ENCODE data around the gene DGKZ. TPM values are rescaled to one million over a fixed set of nuclear protein-coding genes. Genes with fewer than 3 reads are reported as not detected.

The DGKZ gene
- total and polyA plus RNA-seq, 2 donors from 2014 or later, result 48.5 to 50.6 TPM

DNA sequence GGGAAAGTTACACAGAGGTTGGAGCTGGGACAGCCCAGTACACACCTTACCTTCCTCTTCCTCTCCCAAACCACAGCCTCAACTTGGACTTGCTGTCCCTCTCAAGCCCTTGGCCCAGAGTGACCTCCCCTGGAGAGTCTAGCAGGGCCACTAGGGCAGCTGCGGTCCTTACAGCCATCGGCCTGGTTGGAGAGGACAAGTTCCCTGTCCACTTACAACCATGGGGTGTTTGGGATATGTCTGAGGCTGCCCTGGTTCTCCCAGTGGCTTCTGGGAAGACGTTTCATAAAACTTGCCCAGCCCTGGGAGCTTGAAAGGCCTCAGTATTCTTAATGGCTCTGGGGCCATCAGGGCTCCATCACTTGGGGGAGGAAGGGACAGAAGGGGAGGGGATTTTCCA lies 13.1 kb upstream of the DGKZ start:
- TF ChIP-seq, protein P1, sequence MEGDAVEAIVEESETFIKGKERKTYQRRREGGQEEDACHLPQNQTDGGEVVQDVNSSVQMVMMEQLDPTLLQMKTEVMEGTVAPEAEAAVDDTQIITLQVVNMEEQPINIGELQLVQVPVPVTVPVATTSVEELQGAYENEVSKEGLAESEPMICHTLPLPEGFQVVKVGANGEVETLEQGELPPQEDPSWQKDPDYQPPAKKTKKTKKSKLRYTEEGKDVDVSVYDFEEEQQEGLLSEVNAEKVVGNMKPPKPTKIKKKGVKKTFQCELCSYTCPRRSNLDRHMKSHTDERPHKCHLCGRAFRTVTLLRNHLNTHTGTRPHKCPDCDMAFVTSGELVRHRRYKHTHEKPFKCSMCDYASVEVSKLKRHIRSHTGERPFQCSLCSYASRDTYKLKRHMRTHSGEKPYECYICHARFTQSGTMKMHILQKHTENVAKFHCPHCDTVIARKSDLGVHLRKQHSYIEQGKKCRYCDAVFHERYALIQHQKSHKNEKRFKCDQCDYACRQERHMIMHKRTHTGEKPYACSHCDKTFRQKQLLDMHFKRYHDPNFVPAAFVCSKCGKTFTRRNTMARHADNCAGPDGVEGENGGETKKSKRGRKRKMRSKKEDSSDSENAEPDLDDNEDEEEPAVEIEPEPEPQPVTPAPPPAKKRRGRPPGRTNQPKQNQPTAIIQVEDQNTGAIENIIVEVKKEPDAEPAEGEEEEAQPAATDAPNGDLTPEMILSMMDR (IDR thresholded peaks at IDR 0.05; ENCODE audit: borderline replicate concordance, extremely low read depth, insufficient read depth), result no peak
- no peak overlapping the region for H3K9ac ChIP-seq (ENCODE audit: low read length in 3 of 3)
- H3K9me3 ChIP-seq (ENCODE audit: control insufficient read depth in 2 of 3, insufficient read depth in 1 of 3, low read length in 3 of 3), result no peaks in the 10 kb centered on the region
- H3K27ac ChIP-seq (ENCODE audit: low read depth in 2 of 2, low read length in 2 of 2), result no peak overlapping the region
- H3K4me1 ChIP-seq (ENCODE audit: control insufficient read depth in 2 of 3, insufficient read depth in 2 of 3, low read depth in 1 of 3, low read length in 3 of 3), result peaks cover 0 to 27% (median 2%) of the 10 kb centered on the region in 3 donors
- no peak overlapping the region for H3K4me3 ChIP-seq (ENCODE audit: low read length in 3 of 3)
- intact Hi-C loops (cut with DNase I), result no loop called here
- no peaks in the 10 kb centered on the region for H3K36me3 ChIP-seq (ENCODE audit: control insufficient read depth in 2 of 3, insufficient read depth in 3 of 3, low read length in 3 of 3)
- DNase-seq (peak in 1 of 5 donors; percentile 48), FAIRE-seq (no peak)
- H3K27me3 ChIP-seq (ENCODE audit: control insufficient read depth, insufficient read depth, low read length), result no peaks in the 10 kb centered on the region

DNA sequence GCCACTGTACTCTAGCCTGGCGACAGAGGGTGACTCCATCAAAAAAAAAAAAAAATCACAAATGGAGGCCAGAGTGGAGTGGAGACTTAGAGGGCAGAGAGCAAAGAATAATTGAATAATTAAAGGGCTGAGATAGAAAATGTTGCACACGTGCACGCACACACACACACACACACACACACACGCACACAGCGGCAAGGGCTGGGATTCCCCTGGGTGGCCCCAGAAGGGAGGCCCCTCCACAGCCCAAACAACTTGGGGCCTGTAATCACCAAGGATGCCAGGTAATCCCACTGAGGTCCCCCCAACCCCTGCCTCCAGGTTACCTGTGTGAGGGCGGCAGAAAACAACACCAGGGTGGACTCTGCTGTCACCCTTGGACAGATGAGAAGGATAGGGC lies 12.0 kb upstream of the DGKZ start:
- Histone ChIP-seq H3K27me3 (ENCODE audit: control insufficient read depth, insufficient read depth, low read length) (no peaks in the 10 kb centered on the region), H3K4me3 (ENCODE audit: low read length in 3 of 3) (no peak overlapping the region), H3K9ac (ENCODE audit: low read length in 3 of 3) (no peak overlapping the region), H3K9me3 (ENCODE audit: control insufficient read depth in 2 of 3, insufficient read depth in 1 of 3, low read length in 3 of 3) (no peaks in the 10 kb centered on the region), H3K4me1 (ENCODE audit: control insufficient read depth in 2 of 3, insufficient read depth in 2 of 3, low read depth in 1 of 3, low read length in 3 of 3) (peaks cover 0 to 34% (median 1%) of the 10 kb centered on the region in 3 donors), H3K27ac (ENCODE audit: low read depth in 2 of 2, low read length in 2 of 2) (no peak overlapping the region), H3K36me3 (ENCODE audit: control insufficient read depth in 2 of 3, insufficient read depth in 3 of 3, low read length in 3 of 3) (no peaks in the 10 kb centered on the region)
- TF ChIP-seq, protein P1 (IDR thresholded peaks at IDR 0.05; ENCODE audit: borderline replicate concordance, extremely low read depth, insufficient read depth), result no peak
- DNase-seq, result no peak
- intact Hi-C loops (cut with DNase I), result no loop called here
- no peak for FAIRE-seq

DNA sequence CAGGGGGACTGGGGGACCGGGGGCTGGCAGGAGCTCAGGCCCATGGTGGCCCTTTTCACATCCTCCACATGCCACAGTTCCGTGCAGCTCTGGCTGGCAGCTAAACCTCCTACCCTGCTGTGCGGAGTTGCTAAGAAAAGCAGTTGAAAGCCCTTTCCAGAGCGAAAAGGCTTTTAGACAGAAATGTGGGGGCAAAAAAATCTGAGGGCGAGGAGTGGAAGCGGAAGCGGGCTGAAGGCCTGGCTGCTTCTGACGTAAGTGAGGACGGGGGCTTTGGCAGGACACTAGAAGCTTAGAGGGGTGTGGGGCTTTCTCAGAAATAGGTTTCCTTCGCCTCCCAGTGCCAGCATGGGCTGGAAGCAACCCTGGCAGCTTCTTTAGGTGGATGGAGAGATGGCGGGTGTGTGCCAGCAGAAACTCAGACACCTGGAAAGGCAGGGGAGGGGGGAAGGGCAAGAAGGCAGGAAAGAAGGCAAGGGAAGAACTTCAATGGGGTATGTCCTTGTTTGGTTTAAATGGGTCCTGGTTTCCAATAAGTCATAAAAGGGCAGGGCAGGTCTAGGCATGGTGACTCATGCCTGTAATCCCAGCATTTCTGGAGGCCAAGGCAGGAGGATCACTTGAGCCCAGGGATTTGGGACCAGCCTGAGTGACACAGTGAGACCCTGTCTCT lies 11.2 kb upstream of the DGKZ start:
- intact Hi-C loops (cut with DNase I), result no loop called here

More for the DNA sequence above, 11.2 kb upstream of the DGKZ start:
- FAIRE-seq (no peak), DNase-seq (no peak)
- Histone ChIP-seq H3K9ac (ENCODE audit: low read length in 3 of 3) (no peak overlapping the region), H3K4me3 (ENCODE audit: low read length in 3 of 3) (no peak overlapping the region), H3K36me3 (ENCODE audit: control insufficient read depth in 2 of 3, insufficient read depth in 3 of 3, low read length in 3 of 3) (no peaks in the 10 kb centered on the region), H3K27ac (ENCODE audit: low read depth in 2 of 2, low read length in 2 of 2) (no peak overlapping the region), H3K9me3 (ENCODE audit: control insufficient read depth in 2 of 3, insufficient read depth in 1 of 3, low read length in 3 of 3) (no peaks in the 10 kb centered on the region), H3K4me1 (ENCODE audit: control insufficient read depth in 2 of 3, insufficient read depth in 2 of 3, low read depth in 1 of 3, low read length in 3 of 3) (peaks cover 0 to 32% (median 0%) of the 10 kb centered on the region in 3 donors), H3K27me3 (ENCODE audit: control insufficient read depth, insufficient read depth, low read length) (no peaks in the 10 kb centered on the region)
- TF ChIP-seq, protein P1 (IDR thresholded peaks at IDR 0.05; ENCODE audit: borderline replicate concordance, extremely low read depth, insufficient read depth), result no peak

All from kidney (tissue), 14 donors.